ENCODE measurements around the gene SSC5D. TPM values are rescaled to one million over a fixed set of nuclear protein-coding genes. Genes with fewer than 3 reads are reported as not detected.

SSC5D gene
- total and polyA plus RNA-seq, 2 experiments from 2014 or later = 0.23 to 0.69 TPM

DNA sequence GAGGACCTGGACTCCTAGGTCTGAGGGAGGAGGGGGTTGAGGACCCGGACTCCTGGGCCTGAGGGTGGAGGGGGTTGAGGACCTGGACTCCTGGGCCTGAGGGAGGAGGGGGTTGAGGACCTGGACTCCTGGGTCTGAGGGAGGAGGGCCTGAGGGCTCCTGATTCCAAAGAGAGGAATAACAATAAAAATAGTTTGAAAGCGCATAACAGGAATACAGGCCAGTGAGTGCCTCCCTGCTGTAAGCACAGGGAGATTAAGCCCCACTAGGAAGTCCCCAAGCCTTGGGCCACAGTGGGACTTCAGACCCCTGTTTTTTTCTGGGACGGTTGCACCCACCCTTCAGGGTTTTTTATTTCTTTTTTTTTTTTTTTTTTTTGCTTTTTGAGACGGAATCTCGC, 49.9 kb downstream of the SSC5D start (continued):
- TF ChIP-seq, protein P1, sequence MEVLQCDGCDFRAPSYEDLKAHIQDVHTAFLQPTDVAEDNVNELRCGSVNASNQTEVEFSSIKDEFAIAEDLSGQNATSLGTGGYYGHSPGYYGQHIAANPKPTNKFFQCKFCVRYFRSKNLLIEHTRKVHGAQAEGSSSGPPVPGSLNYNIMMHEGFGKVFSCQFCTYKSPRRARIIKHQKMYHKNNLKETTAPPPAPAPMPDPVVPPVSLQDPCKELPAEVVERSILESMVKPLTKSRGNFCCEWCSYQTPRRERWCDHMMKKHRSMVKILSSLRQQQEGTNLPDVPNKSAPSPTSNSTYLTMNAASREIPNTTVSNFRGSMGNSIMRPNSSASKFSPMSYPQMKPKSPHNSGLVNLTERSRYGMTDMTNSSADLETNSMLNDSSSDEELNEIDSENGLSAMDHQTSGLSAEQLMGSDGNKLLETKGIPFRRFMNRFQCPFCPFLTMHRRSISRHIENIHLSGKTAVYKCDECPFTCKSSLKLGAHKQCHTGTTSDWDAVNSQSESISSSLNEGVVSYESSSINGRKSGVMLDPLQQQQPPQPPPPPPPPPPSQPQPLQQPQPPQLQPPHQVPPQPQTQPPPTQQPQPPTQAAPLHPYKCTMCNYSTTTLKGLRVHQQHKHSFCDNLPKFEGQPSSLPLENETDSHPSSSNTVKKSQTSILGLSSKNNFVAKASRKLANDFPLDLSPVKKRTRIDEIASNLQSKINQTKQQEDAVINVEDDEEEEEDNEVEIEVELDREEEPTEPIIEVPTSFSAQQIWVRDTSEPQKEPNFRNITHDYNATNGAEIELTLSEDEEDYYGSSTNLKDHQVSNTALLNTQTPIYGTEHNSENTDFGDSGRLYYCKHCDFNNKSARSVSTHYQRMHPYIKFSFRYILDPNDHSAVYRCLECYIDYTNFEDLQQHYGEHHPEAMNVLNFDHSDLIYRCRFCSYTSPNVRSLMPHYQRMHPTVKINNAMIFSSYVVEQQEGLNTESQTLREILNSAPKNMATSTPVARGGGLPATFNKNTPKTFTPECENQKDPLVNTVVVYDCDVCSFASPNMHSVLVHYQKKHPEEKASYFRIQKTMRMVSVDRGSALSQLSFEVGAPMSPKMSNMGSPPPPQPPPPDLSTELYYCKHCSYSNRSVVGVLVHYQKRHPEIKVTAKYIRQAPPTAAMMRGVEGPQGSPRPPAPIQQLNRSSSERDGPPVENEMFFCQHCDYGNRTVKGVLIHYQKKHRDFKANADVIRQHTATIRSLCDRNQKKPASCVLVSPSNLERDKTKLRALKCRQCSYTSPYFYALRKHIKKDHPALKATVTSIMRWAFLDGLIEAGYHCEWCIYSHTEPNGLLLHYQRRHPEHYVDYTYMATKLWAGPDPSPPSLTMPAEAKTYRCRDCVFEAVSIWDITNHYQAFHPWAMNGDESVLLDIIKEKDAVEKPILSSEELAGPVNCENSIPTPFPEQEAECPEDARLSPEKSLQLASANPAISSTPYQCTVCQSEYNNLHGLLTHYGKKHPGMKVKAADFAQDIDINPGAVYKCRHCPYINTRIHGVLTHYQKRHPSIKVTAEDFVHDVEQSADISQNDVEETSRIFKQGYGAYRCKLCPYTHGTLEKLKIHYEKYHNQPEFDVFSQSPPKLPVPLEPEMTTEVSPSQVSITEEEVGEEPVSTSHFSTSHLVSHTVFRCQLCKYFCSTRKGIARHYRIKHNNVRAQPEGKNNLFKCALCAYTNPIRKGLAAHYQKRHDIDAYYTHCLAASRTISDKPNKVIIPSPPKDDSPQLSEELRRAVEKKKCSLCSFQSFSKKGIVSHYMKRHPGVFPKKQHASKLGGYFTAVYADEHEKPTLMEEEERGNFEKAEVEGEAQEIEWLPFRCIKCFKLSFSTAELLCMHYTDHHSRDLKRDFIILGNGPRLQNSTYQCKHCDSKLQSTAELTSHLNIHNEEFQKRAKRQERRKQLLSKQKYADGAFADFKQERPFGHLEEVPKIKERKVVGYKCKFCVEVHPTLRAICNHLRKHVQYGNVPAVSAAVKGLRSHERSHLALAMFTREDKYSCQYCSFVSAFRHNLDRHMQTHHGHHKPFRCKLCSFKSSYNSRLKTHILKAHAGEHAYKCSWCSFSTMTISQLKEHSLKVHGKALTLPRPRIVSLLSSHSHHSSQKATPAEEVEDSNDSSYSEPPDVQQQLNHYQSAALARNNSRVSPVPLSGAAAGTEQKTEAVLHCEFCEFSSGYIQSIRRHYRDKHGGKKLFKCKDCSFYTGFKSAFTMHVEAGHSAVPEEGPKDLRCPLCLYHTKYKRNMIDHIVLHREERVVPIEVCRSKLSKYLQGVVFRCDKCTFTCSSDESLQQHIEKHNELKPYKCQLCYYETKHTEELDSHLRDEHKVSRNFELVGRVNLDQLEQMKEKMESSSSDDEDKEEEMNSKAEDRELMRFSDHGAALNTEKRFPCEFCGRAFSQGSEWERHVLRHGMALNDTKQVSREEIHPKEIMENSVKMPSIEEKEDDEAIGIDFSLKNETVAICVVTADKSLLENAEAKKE (CRISPR knock-in tag; IDR thresholded peaks at IDR 0.05) = no peak
- TF ChIP-seq, protein P2, sequence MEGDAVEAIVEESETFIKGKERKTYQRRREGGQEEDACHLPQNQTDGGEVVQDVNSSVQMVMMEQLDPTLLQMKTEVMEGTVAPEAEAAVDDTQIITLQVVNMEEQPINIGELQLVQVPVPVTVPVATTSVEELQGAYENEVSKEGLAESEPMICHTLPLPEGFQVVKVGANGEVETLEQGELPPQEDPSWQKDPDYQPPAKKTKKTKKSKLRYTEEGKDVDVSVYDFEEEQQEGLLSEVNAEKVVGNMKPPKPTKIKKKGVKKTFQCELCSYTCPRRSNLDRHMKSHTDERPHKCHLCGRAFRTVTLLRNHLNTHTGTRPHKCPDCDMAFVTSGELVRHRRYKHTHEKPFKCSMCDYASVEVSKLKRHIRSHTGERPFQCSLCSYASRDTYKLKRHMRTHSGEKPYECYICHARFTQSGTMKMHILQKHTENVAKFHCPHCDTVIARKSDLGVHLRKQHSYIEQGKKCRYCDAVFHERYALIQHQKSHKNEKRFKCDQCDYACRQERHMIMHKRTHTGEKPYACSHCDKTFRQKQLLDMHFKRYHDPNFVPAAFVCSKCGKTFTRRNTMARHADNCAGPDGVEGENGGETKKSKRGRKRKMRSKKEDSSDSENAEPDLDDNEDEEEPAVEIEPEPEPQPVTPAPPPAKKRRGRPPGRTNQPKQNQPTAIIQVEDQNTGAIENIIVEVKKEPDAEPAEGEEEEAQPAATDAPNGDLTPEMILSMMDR (conservative IDR thresholded peaks at IDR 0.05; ENCODE audit: low read depth in 2 of 2) = no peak
- TF ChIP-seq ZNF331 (CRISPR knock-in tag; IDR thresholded peaks at IDR 0.05; ENCODE audit: low read depth) = no peak
- TF ChIP-seq EZH2 (IDR thresholded peaks at IDR 0.05; ENCODE audit: low read depth, unreplicated experiment) = no peak
- TF ChIP-seq EZH2phosphoT487 (IDR thresholded peaks at IDR 0.05; ENCODE audit: unreplicated experiment) = no peak

DNA sequence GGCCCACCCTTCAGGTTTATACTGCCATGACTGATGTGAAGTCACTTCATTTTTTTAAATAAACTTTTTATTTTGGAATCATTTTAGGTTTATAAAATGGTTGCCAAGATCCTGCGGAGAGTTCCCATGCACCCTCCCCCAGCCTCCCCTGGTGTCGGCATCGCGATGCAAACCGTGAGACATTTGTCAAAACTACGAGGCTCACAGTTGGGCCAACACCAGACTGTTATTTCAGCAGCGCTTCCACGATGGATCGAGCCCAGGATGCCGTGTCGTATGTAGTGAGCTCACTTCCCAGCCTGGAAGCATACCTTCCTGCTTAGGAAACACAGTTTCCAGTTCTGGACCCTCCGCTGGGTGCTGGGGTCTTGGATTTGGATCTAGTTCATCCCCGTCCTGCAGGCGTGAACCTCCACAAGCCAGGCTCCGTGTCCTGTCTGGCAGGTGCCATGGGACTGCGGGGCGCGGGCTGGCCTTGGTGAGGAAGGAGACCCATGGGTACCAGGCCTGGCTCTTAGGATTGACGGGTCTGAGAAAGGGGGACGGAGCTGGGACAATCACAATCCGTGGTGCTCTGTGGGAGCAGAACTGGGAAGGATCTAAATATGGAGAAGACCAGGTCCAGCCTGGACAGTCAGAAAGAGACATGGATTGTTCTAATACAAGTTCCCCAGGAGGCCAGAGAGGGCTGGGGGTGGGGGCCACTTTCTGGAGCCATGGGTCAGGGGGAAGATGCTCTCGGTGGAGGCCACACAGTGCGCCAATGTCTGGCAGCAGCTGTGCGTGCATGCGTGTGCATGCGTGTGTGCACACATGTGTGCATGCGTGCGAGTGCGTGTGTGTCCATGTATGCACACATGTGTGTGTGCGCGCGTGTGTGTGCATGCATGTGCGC, 51.1 kb downstream of the SSC5D start:
- no peak overlapping the region for H3K4me2 ChIP-seq
- Mint-ChIP-seq H3K9me3 (peaks cover 6% of the 10 kb centered on the region), H3K4me3 (no peak overlapping the region), H3K36me3 (ENCODE audit: low read depth) (no peaks in the 10 kb centered on the region; the same call in 2 of the 3 replicates), H3K27me3 (ENCODE audit: insufficient read depth, low read depth, poor library complexity) (peaks cover 13% of the 10 kb centered on the region), H3K27ac (no peak overlapping the region), H3K4me1 (peaks cover 6% of the 10 kb centered on the region)
- DNase-seq (ENCODE audit: low spot score) = no peak
- peaks cover 7% of the 10 kb centered on the region; the same call in 1 of the 2 replicates for H3K4me1 ChIP-seq (ENCODE audit: insufficient read depth)
- no peaks in the 10 kb centered on the region for H4K20me1 ChIP-seq (replicated peaks; ENCODE audit: insufficient read depth)
- no peak for ATAC-seq
- no peak overlapping the region for H3K4me3 ChIP-seq
- H3K79me2 ChIP-seq (replicated peaks; ENCODE audit: insufficient read depth) = no peaks in the 10 kb centered on the region
- H3K36me3 ChIP-seq (ENCODE audit: insufficient read depth) = no peaks in the 10 kb centered on the region
- H2AFZ ChIP-seq = no peak overlapping the region
- H3K27ac ChIP-seq (ENCODE audit: low read depth) = no peak overlapping the region
- H3K9me2 ChIP-seq (ENCODE audit: insufficient read depth) = peaks cover 5% of the 10 kb centered on the region; the same call in 1 of the 2 replicates
- H3F3A ChIP-seq (replicated peaks; ENCODE audit: low read depth) = 0 out of 2 replicates have a peak, but pooled peaks cover 7% of the 10 kb centered on the region
- H3K27me3 ChIP-seq (ENCODE audit: insufficient read depth) = no peaks in the 10 kb centered on the region
- no peak for TF ChIP-seq NANOG (IDR thresholded peaks at IDR 0.05; ENCODE audit: borderline replicate concordance)
- TF ChIP-seq STAT1 (IDR thresholded peaks at IDR 0.05; ENCODE audit: unreplicated experiment) = no peak
- no peak for TF ChIP-seq EZH2phosphoT487 (IDR thresholded peaks at IDR 0.05; ENCODE audit: unreplicated experiment)
